ENCODE measurements around the gene NEMF.
A peak's percentile ranks its signal among the peaks of the same experiment; 100 is the strongest.

DNA sequence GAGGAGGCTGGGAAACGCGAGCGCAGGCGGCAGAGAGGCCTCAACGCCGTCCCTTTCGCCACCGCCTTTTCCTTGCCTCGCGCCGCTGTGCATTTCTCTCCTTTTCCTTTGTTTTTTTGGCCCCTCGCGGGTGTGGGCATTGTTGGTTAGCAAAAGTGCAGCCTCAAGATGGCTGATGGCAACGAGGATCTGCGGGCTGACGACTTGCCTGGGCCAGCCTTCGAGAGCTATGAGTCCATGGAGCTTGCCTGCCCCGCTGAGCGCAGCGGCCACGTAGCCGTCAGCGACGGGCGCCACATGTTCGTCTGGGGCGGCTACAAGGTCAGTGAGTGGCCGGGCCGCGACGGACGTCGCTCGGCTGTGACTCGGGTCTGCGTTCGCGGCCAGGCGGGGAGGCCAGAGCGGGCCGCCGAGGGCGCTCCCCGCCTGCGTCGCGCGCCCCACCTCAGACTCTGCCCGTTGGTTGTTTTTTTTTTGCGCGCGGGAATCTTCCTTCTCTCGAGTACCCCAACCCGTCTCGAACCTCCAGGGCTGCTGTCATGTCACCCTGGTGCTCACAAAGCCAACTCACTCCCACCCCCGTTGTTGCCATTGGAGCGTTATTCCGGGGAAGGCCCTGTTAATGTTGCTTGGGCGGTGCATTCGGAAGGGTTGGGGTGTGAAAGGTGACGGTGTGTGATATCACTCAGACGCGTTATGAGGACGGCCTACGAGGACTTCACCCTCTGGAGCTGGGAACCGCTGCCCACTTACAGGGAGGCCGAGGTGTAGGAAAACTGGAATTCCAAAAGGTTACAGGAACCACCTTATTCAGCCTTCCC, 84.1 kb downstream of the NEMF start:
- TF ChIP-seq POLR2AphosphoS5 (IDR thresholded peaks at IDR 0.05) = peak; percentile 62 to 86 (median 75)
- TF ChIP-seq, protein P1, sequence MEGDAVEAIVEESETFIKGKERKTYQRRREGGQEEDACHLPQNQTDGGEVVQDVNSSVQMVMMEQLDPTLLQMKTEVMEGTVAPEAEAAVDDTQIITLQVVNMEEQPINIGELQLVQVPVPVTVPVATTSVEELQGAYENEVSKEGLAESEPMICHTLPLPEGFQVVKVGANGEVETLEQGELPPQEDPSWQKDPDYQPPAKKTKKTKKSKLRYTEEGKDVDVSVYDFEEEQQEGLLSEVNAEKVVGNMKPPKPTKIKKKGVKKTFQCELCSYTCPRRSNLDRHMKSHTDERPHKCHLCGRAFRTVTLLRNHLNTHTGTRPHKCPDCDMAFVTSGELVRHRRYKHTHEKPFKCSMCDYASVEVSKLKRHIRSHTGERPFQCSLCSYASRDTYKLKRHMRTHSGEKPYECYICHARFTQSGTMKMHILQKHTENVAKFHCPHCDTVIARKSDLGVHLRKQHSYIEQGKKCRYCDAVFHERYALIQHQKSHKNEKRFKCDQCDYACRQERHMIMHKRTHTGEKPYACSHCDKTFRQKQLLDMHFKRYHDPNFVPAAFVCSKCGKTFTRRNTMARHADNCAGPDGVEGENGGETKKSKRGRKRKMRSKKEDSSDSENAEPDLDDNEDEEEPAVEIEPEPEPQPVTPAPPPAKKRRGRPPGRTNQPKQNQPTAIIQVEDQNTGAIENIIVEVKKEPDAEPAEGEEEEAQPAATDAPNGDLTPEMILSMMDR (IDR thresholded peaks at IDR 0.05) = no peak
- TF ChIP-seq EP300 (IDR thresholded peaks at IDR 0.05; ENCODE audit: low read depth) = no peak
- TF ChIP-seq POLR2A (IDR thresholded peaks at IDR 0.05) = peak; percentile 71
